Gastroesophageal sphincter (tissue), 4 donors: ENCODE results near the gene DUSP8. TPM values are rescaled to one million over a fixed set of nuclear protein-coding genes. Genes with fewer than 3 reads are reported as not detected.
"Not testable (repeated sequence)": the region's sequence is repeated elsewhere in the genome, so short reads cannot be mapped to it uniquely, and the experiment has no call there.

ENCODE experiments used
- ATAC-seq: fragments of 150-250 bp; one replicate; pipeline ENCODE4 v1.9.1; 2016; ENCODE audit warnings: mild to moderate bottlenecking, moderate library complexity
- H3K27ac ChIP-seq, 4 donors: fragments of 200-600 bp; sonication (generic) in 3 of 4; 1 replicate in 3 of 4; 2 replicates in 1 of 4; pipeline ENCODE4 v1.5.1; 2016 to 2019
- H3K27me3 ChIP-seq: fragments of 200-600 bp; sonication (generic); one replicate; pipeline ENCODE4 v1.5.1; 2019
- H3K36me3 ChIP-seq, 2 donors: fragments of 200-600 bp; sonication (generic); one replicate each; pipeline ENCODE4 v1.5.1; 2019; ENCODE audit warnings: control low read depth in 1 of 2
- H3K4me1 ChIP-seq, 3 donors: fragments of 200-600 bp; sonication (generic); 1 replicate in 2 of 3; 2 replicates in 1 of 3; pipeline ENCODE4 v1.5.1; 2016 to 2019; ENCODE audit warnings: control low read depth in 2 of 3
- H3K4me3 ChIP-seq, 2 donors: fragments of 200-600 bp; sonication (generic); one replicate each; pipeline ENCODE4 v1.5.1; 2019; ENCODE audit warnings: mild to moderate bottlenecking in 1 of 2, moderate library complexity in 1 of 2
- H3K9me3 ChIP-seq, 3 donors: fragments of 200-600 bp; sonication (generic); one replicate each; pipeline ENCODE4 v1.5.1; 2017 to 2019; ENCODE audit warnings: control low read depth in 2 of 3
- EP300 ChIP-seq: sonication (generic); formaldehyde crosslinking; IDR thresholded peaks from one replicate; pipeline ENCODE4 v1.6.1; 2017; ENCODE audit warnings: antibody characterized with exemption, mild to moderate bottlenecking
- POLR2A ChIP-seq, 2 donors: fragments of 450-650 bp; IDR thresholded peaks; one replicate each; pipeline ENCODE4 v1.6.1; 2017; ENCODE audit warnings: antibody characterized with exemption in 2 of 2, mild to moderate bottlenecking in 2 of 2, moderate library complexity in 1 of 2
- POLR2AphosphoS5 ChIP-seq: sonication (generic); formaldehyde crosslinking; IDR thresholded peaks from one replicate; pipeline ENCODE4 v1.6.1; 2017; ENCODE audit warnings: antibody characterized with exemption
- WGBS, 2 donors: methylation state at CpG; one replicate each; pipeline ENCODE4 v1.1.5; 2018; ENCODE audit warnings: low coverage in 1 of 2; 5-methylcytosine and 5-hydroxymethylcytosine counted together
- total RNA-seq, 4 donors: library from RNA; depleted of rRNA; stranded (reverse); fragments of >200 nt; gene quantifications; one replicate each; pipeline ENCODE4 v1.1.0, GENCODE V29; 2016
- TF ChIP-seq, protein P1 (sequence below), 4 experiments: fragments of 200-600 bp in 2 of 4; fragments of 450-650 bp in 2 of 4; sonication (generic) in 1 of 4; IDR thresholded peaks; one replicate each; pipeline ENCODE4 v1.5.1; 2017 to 2019; ENCODE audit warnings: antibody characterized with exemption in 4 of 4, mild to moderate bottlenecking in 2 of 4, moderate library complexity in 2 of 4

DUSP8 gene
- total RNA-seq, 4 donors from 2014 or later = 3.3 to 7.8 (median 4.9) TPM

DNA sequence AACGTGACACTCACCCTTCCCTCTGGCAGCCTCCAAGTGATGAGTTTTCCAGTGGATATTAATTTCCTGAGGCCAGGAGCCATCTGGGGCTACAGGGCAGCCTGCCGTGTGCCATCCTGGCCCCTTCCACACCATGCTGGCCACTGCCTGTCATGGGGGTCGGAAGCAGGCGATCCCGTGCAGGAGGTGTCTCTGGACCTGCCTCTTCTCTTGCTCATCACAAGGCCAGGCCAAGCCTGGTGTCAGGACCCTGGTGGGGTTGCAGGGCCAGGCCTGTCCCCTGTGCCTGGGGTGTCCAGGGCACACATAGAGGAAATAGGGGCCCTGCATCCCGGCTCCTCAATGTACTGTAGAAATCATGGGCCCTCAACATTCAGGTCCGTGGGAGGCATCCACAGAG is 32.6 kb upstream of the DUSP8 start:
- Histone ChIP-seq H3K4me3 (no peak overlapping the region), H3K4me1 (no peaks in the 10 kb centered on the region), H3K27ac (no peak overlapping the region), H3K27me3 (peaks cover 72% of the 10 kb centered on the region), H3K9me3 (no peaks in the 10 kb centered on the region), H3K36me3 (no peaks in the 10 kb centered on the region)
- 100% methylated on average over 1 of the region's 7 CpGs; no CpG with 5 or more reads in 1 of the 2 donors for WGBS, 2 donors
- TF ChIP-seq, protein P1, sequence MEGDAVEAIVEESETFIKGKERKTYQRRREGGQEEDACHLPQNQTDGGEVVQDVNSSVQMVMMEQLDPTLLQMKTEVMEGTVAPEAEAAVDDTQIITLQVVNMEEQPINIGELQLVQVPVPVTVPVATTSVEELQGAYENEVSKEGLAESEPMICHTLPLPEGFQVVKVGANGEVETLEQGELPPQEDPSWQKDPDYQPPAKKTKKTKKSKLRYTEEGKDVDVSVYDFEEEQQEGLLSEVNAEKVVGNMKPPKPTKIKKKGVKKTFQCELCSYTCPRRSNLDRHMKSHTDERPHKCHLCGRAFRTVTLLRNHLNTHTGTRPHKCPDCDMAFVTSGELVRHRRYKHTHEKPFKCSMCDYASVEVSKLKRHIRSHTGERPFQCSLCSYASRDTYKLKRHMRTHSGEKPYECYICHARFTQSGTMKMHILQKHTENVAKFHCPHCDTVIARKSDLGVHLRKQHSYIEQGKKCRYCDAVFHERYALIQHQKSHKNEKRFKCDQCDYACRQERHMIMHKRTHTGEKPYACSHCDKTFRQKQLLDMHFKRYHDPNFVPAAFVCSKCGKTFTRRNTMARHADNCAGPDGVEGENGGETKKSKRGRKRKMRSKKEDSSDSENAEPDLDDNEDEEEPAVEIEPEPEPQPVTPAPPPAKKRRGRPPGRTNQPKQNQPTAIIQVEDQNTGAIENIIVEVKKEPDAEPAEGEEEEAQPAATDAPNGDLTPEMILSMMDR (IDR thresholded peaks at IDR 0.05) = no peak
- TF ChIP-seq POLR2AphosphoS5 (no peak), POLR2A (IDR thresholded peaks at IDR 0.05) (no peak), EP300 (no peak)
- no peak for ATAC-seq

DNA sequence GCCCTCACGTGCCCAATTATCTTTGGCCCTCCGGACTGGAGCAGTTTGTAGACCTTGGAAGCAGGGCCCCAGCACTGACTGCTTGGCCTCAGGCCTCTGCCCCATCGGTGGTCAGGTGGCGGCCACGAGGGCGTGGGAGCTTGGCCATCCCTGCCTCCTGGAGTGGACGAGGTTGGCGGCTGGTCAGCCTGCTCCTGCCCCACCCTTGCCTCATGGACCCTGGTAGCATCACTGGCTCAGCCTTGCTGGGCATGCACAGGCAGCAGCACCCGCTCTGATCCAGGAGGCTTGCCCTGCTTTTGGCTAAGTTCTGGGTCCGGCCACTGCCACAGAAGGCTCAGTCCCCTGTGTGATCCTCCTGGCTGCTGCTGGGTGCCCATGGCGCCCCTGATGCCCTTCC is 32.1 kb upstream of the DUSP8 start:
- TF ChIP-seq EP300 (no peak), POLR2A (IDR thresholded peaks at IDR 0.05) (no peak), POLR2AphosphoS5 (no peak)
- TF ChIP-seq, protein P1 (IDR thresholded peaks at IDR 0.05) = no peak
- no peak overlapping the region for H3K4me3 ChIP-seq
- H3K27me3 ChIP-seq = peaks cover 70% of the 10 kb centered on the region
- H3K4me1 ChIP-seq = no peaks in the 10 kb centered on the region
- H3K9me3 ChIP-seq = no peaks in the 10 kb centered on the region
- H3K36me3 ChIP-seq = no peaks in the 10 kb centered on the region
- 88 to 93% methylated on average over 2 to 8 of the region's 11 CpGs for WGBS, 2 donors
- no peak overlapping the region for H3K27ac ChIP-seq
- no peak for ATAC-seq

DNA sequence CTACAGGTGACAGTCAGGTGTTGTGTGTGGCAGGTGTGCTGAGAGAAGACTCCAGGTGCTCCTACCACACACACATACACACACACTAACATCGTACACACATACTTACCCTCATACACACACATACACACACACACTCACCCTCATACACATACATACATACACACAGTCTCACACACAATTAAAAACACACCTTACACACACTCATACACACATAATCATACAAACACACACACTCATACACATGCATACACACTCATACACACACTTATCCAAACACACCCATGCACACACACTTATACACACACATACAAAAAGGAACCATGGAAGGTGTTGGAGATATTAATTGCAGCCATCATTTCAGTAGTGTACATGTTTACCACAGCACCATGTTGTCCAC is 31.6 kb upstream of the DUSP8 start:
- Histone ChIP-seq H3K4me3 (no peak overlapping the region), H3K27me3 (peaks cover 70% of the 10 kb centered on the region), H3K9me3 (no peaks in the 10 kb centered on the region), H3K36me3 (no peaks in the 10 kb centered on the region), H3K4me1 (no peaks in the 10 kb centered on the region), H3K27ac (no peak overlapping the region)
- 64 to 90% methylated on average over 1 of the region's 1 CpG for WGBS, 2 donors
- ATAC-seq = no peak
- TF ChIP-seq POLR2AphosphoS5 = no peak
- no peak for TF ChIP-seq POLR2A (IDR thresholded peaks at IDR 0.05)
- TF ChIP-seq, protein P1 (IDR thresholded peaks at IDR 0.05) = no peak
- no peak for TF ChIP-seq EP300

DNA sequence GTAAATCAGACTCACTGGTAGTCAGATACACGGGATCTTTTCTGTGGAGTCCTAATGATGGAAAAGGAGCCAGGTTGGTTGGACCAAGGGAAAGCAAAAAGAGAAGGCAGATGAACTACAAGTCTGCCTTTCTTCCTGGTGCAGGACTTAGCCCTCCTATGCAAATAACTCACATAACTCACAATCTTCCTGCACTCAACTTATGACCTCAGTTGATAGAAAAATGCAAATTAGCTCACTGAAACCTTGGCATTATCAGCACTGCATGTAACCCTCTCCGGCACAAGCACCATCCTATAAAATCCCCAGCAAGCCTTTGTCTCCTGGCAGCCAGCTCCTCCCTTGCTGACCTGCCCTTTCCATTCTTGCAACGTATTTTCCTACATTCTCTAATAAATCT is 29.6 kb upstream of the DUSP8 start:
- H3K27me3 ChIP-seq = peaks cover 72% of the 10 kb centered on the region
- not testable (repeated sequence) for H3K36me3 ChIP-seq, H3K4me3 ChIP-seq, H3K27ac ChIP-seq, H3K4me1 ChIP-seq, ATAC-seq, H3K9me3 ChIP-seq
- 57 to 58% methylated on average over 2 to 3 of the region's 3 CpGs for WGBS, 2 donors

DNA sequence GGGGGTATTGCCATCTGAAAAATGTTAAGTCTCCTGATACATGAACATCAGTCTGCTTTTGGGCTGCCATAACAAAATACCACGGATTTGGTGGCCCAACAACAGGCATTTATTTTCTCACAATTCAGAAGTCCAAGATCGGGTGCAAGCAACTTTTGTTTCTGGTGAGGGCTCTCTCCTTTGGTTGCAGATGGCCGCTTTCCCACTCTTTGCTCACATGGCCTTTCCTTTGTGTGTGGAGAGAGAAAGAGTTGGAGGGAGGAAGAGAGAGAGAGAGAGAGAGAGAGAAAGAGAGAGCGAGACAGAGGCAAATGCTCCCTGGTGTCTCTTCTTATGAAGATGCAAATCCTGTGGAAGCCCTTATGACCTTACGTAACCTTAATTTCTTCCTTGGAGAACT is 28.6 kb upstream of the DUSP8 start:
- H3K36me3 ChIP-seq = no peaks in the 10 kb centered on the region
- no peak overlapping the region for H3K4me3 ChIP-seq
- peaks cover 75% of the 10 kb centered on the region for H3K27me3 ChIP-seq
- H3K27ac ChIP-seq = no peak overlapping the region
- WGBS, 2 donors = 63 to 80% methylated on average over 2 to 5 of the region's 5 CpGs
- ATAC-seq = no peak
- H3K4me1 ChIP-seq = no peaks in the 10 kb centered on the region
- no peaks in the 10 kb centered on the region for H3K9me3 ChIP-seq
- TF ChIP-seq POLR2AphosphoS5 = no peak
- TF ChIP-seq POLR2A (IDR thresholded peaks at IDR 0.05) = no peak
- TF ChIP-seq EP300 = no peak
- TF ChIP-seq, protein P1 (IDR thresholded peaks at IDR 0.05) = no peak
